Mesenchymal stem cell (in vitro differentiated cells and primary cell): ENCODE results near the gene C6orf15. TPM values are rescaled to one million over a fixed set of nuclear protein-coding genes. Genes with fewer than 3 reads are reported as not detected.
A peak's percentile ranks its signal among the peaks of the same experiment; 100 is the strongest.

Experiments
- DNase-seq: peaks from one replicate; pipeline ENCODE4 v3.0.0-alpha.2; 2013
- H2AFZ ChIP-seq: one replicate; pipeline ENCODE4 v1.6.1; 2013; ENCODE audit warnings: low read depth, mild to moderate bottlenecking, control low read depth, inconsistent platforms, low read length, moderate library complexity
- H2AK5ac ChIP-seq: 2 replicates; pipeline ENCODE4 v1.6.1; 2013; ENCODE audit warnings: low read length, moderate library complexity, mild to moderate bottlenecking, inconsistent platforms; ENCODE audit not compliant: severe bottlenecking
- H2BK120ac ChIP-seq: one replicate; pipeline ENCODE4 v1.6.1; 2013; ENCODE audit warnings: low read depth, mild to moderate bottlenecking, inconsistent platforms, low read length, moderate library complexity
- H2BK12ac ChIP-seq, 2 experiments: one replicate each; pipeline ENCODE4 v1.6.1; 2013; ENCODE audit warnings: inconsistent platforms in 2 of 2, low read length in 2 of 2, mild to moderate bottlenecking in 2 of 2, moderate library complexity in 2 of 2, control low read depth in 1 of 2
- H2BK15ac ChIP-seq: one replicate; pipeline ENCODE4 v1.6.1; 2013; ENCODE audit warnings: mild to moderate bottlenecking, low read depth, inconsistent platforms; ENCODE audit not compliant: poor library complexity, severe bottlenecking
- H2BK5ac ChIP-seq: 2 replicates; pipeline ENCODE4 v1.6.1; 2013; ENCODE audit warnings: low read depth, mild to moderate bottlenecking, low read length, control low read depth, inconsistent platforms; ENCODE audit not compliant: poor library complexity, severe bottlenecking
- H3K14ac ChIP-seq, 2 experiments: one replicate each; pipeline ENCODE4 v1.6.1; 2013; ENCODE audit warnings: inconsistent platforms in 2 of 2, low read length in 2 of 2, control low read depth in 1 of 2, mild to moderate bottlenecking in 1 of 2, moderate library complexity in 1 of 2
- H3K18ac ChIP-seq, 2 experiments: one replicate each; pipeline ENCODE4 v1.6.1; 2013; ENCODE audit warnings: inconsistent platforms in 2 of 2, low read length in 2 of 2, control low read depth in 1 of 2, low read depth in 1 of 2, mild to moderate bottlenecking in 1 of 2
- H3K23ac ChIP-seq, 2 experiments: one replicate each; pipeline ENCODE4 v1.6.1; 2013; ENCODE audit warnings: inconsistent platforms in 2 of 2, low read length in 2 of 2, mild to moderate bottlenecking in 2 of 2, moderate library complexity in 2 of 2, control low read depth in 1 of 2
- H3K27ac ChIP-seq: 2 replicates; pipeline ENCODE4 v1.5.1; 2013; ENCODE audit warnings: mild to moderate bottlenecking, moderate library complexity, low read length, control low read depth, inconsistent platforms; ENCODE audit not compliant: poor library complexity, severe bottlenecking
- H3K27me3 ChIP-seq, 2 experiments: 2 replicates each; pipeline versions ENCODE4 v1.6.1 to v1.7.0; 2013; ENCODE audit warnings: low read length in 2 of 2, mild to moderate bottlenecking in 2 of 2, moderate library complexity in 2 of 2, control low read depth in 1 of 2, inconsistent platforms in 1 of 2; ENCODE audit not compliant: control insufficient read depth in 1 of 2, insufficient read depth in 1 of 2
- H3K36me3 ChIP-seq, 2 experiments: 2 replicates each; pipeline versions ENCODE4 v1.6.1 to v1.7.0; 2013; ENCODE audit warnings: low read length in 2 of 2, control low read depth in 1 of 2, inconsistent platforms in 1 of 2, low read depth in 1 of 2, mild to moderate bottlenecking in 1 of 2; ENCODE audit not compliant: insufficient read depth in 2 of 2, control insufficient read depth in 1 of 2
- H3K4ac ChIP-seq, 2 experiments: one replicate each; pipeline ENCODE4 v1.6.1; 2013; ENCODE audit warnings: inconsistent platforms in 2 of 2, low read length in 2 of 2, mild to moderate bottlenecking in 2 of 2, moderate library complexity in 2 of 2, control low read depth in 1 of 2, low read depth in 1 of 2
- H3K4me1 ChIP-seq: 2 replicates; pipeline ENCODE4 v1.6.1; 2013; ENCODE audit warnings: low read depth, low read length, control low read depth; ENCODE audit not compliant: control insufficient read depth, insufficient read depth
- H3K4me2 ChIP-seq: 2 replicates; pipeline ENCODE4 v1.6.1; 2013; ENCODE audit warnings: low read length, mild to moderate bottlenecking, inconsistent platforms; ENCODE audit not compliant: poor library complexity, severe bottlenecking
- H3K4me3 ChIP-seq, 2 experiments: 2 replicates each; pipeline versions ENCODE4 v1.5.1 to v1.7.0; 2013; ENCODE audit warnings: low read length in 2 of 2, mild to moderate bottlenecking in 2 of 2, control low read depth in 1 of 2, low read depth in 1 of 2; ENCODE audit not compliant: insufficient read depth in 1 of 2
- H3K79me1 ChIP-seq: replicated peaks from 2 replicates; pipeline ENCODE4 v1.6.1; 2013; ENCODE audit warnings: mild to moderate bottlenecking, control low read depth, low read length, inconsistent platforms; ENCODE audit not compliant: poor library complexity, severe bottlenecking
- H3K9ac ChIP-seq: 2 replicates; pipeline ENCODE4 v1.7.0; 2013; ENCODE audit warnings: mild to moderate bottlenecking, low read length, moderate library complexity
- H3K9me3 ChIP-seq: 2 replicates; pipeline ENCODE4 v1.7.0; 2013; ENCODE audit warnings: mild to moderate bottlenecking, low read length; ENCODE audit not compliant: control insufficient read depth
- H4K8ac ChIP-seq: one replicate; pipeline ENCODE4 v1.6.1; 2013; ENCODE audit warnings: inconsistent platforms, mild to moderate bottlenecking, low read length, moderate library complexity
- H4K91ac ChIP-seq: one replicate; pipeline ENCODE4 v1.6.1; 2013; ENCODE audit warnings: mild to moderate bottlenecking, low read length, inconsistent platforms
- WGBS: methylation state at CpG from one replicate; pipeline ENCODE4 v1.1.7; 2013; ENCODE audit warnings: mixed read lengths; 5-methylcytosine and 5-hydroxymethylcytosine counted together
- small RNA-seq: library from polyadenylated mRNA; stranded (forward); fragments of <200 nt; extraction: miRNeasy Mini kit (QIAGEN cat#:217004); gene quantifications from one replicate; pipeline ENCODE3, GENCODE V24; 2013; ENCODE audit warnings: low read depth

C6orf15 gene

DNA sequence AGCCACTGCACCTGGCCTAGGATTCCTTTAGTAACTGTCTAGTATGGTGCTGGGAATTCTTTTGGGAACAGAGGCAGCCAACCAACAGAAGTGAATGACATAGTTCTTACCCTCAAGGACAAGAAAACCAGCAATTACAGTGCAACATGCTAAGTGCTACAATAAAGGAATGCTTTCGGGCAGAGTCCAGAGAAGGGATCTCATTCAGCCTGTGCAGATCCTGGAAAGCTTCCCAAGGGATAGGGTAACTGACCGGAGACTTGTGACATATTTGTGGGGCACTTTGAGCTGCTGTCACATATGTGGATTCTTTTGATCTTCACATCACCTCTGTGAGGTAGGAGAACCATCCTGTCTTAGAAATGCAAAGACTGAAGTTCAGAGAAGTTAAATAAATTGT lies 46.8 kb downstream of the C6orf15 start:
- Histone ChIP-seq H3K36me3 (no peaks in the 10 kb centered on the region), H2BK15ac (no peak overlapping the region), H2BK5ac (no peak overlapping the region), H2BK12ac (no peak overlapping the region), H3K4ac (no peak overlapping the region), H4K8ac (no peak overlapping the region), H3K4me3 (no peak overlapping the region), H3K4me2 (no peak overlapping the region), H3K79me1 (no peaks in the 10 kb centered on the region), H2AFZ (no peak overlapping the region), H3K4me1 (peaks cover 3% of the 10 kb centered on the region), H3K18ac (no peak overlapping the region), H2AK5ac (peak overlapping the region; percentile 88), H3K27ac (no peak overlapping the region), H4K91ac (no peak overlapping the region), H3K14ac (no peak overlapping the region), H3K23ac (no peak overlapping the region), H3K27me3 (peaks cover 0 to 24% of the 10 kb centered on the region in 2 experiments), H2BK120ac (no peak overlapping the region), H3K9me3 (no peaks in the 10 kb centered on the region), H3K9ac (no peak overlapping the region)
- DNase-seq = no peak
- 63% methylated on average over 2 of the region's 2 CpGs for WGBS

DNA sequence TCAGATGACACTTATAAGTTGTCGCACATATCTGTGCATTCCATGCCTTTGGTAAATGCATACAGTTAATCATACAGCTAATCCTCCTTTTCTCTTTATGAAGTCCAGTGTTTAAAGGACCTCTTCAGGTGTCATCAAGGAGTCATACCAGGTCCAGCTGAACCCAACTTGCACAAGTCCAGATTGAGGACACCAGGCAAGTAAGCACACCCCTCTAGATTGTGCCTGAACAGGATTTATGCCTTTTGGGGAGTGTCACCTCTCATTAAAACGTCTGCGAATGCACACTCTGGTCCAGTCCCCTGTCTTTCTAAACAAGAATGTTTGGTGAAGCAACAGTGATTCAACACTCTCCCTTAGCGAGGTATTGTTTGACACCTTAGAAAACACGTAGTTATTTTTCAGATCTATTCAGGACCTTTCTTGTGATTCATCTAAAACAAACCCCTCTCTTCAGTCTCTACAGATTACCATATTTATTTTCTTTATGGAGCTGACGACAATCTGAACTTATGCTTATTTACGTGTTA lies 48.4 kb downstream of the C6orf15 start:
- H2AFZ ChIP-seq = no peak overlapping the region
- no peaks in the 10 kb centered on the region for H3K9me3 ChIP-seq
- no peak overlapping the region for H3K4ac ChIP-seq
- no peak overlapping the region for H2BK12ac ChIP-seq
- no peak overlapping the region for H2BK120ac ChIP-seq
- 85% methylated on average over 7 of the region's 7 CpGs for WGBS
- peaks cover under 1% of the 10 kb centered on the region for H3K4me1 ChIP-seq
- peaks cover 0 to 24% of the 10 kb centered on the region in 2 experiments for H3K27me3 ChIP-seq
- H4K91ac ChIP-seq = no peak overlapping the region
- H3K79me1 ChIP-seq = no peaks in the 10 kb centered on the region
- no peak for DNase-seq
- no peak overlapping the region for H3K4me3 ChIP-seq
- no peak overlapping the region for H3K9ac ChIP-seq
- no peaks in the 10 kb centered on the region for H3K36me3 ChIP-seq
- H3K27ac ChIP-seq = no peak overlapping the region
- no peak overlapping the region for H3K4me2 ChIP-seq
- H2BK5ac ChIP-seq = no peak overlapping the region
- no peak overlapping the region for H3K14ac ChIP-seq
- H2AK5ac ChIP-seq = no peak overlapping the region
- H3K23ac ChIP-seq = no peak overlapping the region
- no peak overlapping the region for H4K8ac ChIP-seq
- H3K18ac ChIP-seq = no peak overlapping the region
- H2BK15ac ChIP-seq = no peak overlapping the region

Small RNA genes lying within 50 kb of the gene (small RNA-seq; reads per million reads assigned to genes)
- not detected for gene POLR2LP1
- gene RNU6-1133P = not detected
